Esophagus muscularis mucosa (tissue), 4 donors: Measurements from ENCODE around the gene ADGRV1. TPM values are rescaled to one million over a fixed set of nuclear protein-coding genes. Genes with fewer than 3 reads are reported as not detected.

Source experiments
- DNase-seq: peaks from one replicate; pipeline ENCODE4 v3.0.0-alpha.2; 2017; ENCODE audit errors: extremely low spot score
- H3K27ac ChIP-seq, 4 donors: fragments of 200-600 bp; sonication (generic); replicated peaks in 1 of 4; 1 replicate in 3 of 4; 2 replicates in 1 of 4; pipeline ENCODE4 v1.5.1; 2016 to 2019; ENCODE audit warnings: mild to moderate bottlenecking in 1 of 4
- H3K27me3 ChIP-seq, 4 donors: fragments of 200-600 bp; sonication (generic); one replicate each; pipeline versions ENCODE4 v1.5.1 to v1.6.0; 2016 to 2019
- H3K36me3 ChIP-seq, 4 donors: fragments of 200-600 bp; sonication (generic); one replicate each; pipeline ENCODE4 v1.5.1; 2016 to 2019
- H3K4me1 ChIP-seq, 4 donors: fragments of 200-600 bp; sonication (generic); one replicate each; pipeline ENCODE4 v1.5.1; 2016 to 2019
- H3K4me3 ChIP-seq, 4 donors: fragments of 200-600 bp; sonication (generic); 1 replicate in 2 of 4; 2 replicates in 2 of 4; pipeline ENCODE4 v1.5.1; 2016 to 2019; ENCODE audit warnings: mild to moderate bottlenecking in 4 of 4, moderate library complexity in 1 of 4
- H3K9me3 ChIP-seq, 4 donors: fragments of 200-600 bp; sonication (generic); 1 replicate in 3 of 4; 2 replicates in 1 of 4; pipeline ENCODE4 v1.5.1; 2016 to 2019
- EP300 ChIP-seq: sonication (generic); formaldehyde crosslinking; IDR thresholded peaks from one replicate; pipeline ENCODE4 v1.6.1; 2017; ENCODE audit warnings: antibody characterized with exemption
- POLR2A ChIP-seq: fragments of 450-650 bp; IDR thresholded peaks from one replicate; pipeline ENCODE4 v1.6.1; 2017; ENCODE audit warnings: antibody characterized with exemption, moderate library complexity, mild to moderate bottlenecking, low read depth
- POLR2AphosphoS5 ChIP-seq, 2 donors: sonication (generic); formaldehyde crosslinking; IDR thresholded peaks; one replicate each; pipeline ENCODE4 v1.6.1; 2017; ENCODE audit warnings: antibody characterized with exemption in 2 of 2
- WGBS: methylation state at CpG from one replicate; pipeline ENCODE4 v1.1.5; 2018; 5-methylcytosine and 5-hydroxymethylcytosine counted together
- intact Hi-C: fragments of 100-400 bp; cut with DNase I; formaldehyde crosslinking; loops from one replicate; pipeline ENCODE4 v1.15.1; 2023
- total RNA-seq, 4 donors: library from RNA; depleted of rRNA; stranded (reverse); fragments of >200 nt; gene quantifications; one replicate each; pipeline versions ENCODE4 v1.1.0 to v1.2.1, GENCODE V29; 2016
- TF ChIP-seq, protein P1 (sequence below), 3 experiments: fragments of 200-600 bp in 2 of 3; fragments of 450-650 bp in 1 of 3; sonication (generic) in 2 of 3; IDR thresholded peaks; one replicate each; pipeline ENCODE4 v1.5.1; 2017 to 2019; ENCODE audit warnings: antibody characterized with exemption in 3 of 3, mild to moderate bottlenecking in 2 of 3, moderate library complexity in 1 of 3

ADGRV1 gene
- total RNA-seq, 4 donors from 2014 or later: 0.42 to 1.4 (median 0.54) TPM

GRCh38 chr5:91137647-91138046 lies 579.0 kb downstream of the ADGRV1 start:
- TF ChIP-seq EP300 (no peak), POLR2A (no peak), POLR2AphosphoS5 (IDR thresholded peaks at IDR 0.05) (no peak)
- TF ChIP-seq, protein P1, sequence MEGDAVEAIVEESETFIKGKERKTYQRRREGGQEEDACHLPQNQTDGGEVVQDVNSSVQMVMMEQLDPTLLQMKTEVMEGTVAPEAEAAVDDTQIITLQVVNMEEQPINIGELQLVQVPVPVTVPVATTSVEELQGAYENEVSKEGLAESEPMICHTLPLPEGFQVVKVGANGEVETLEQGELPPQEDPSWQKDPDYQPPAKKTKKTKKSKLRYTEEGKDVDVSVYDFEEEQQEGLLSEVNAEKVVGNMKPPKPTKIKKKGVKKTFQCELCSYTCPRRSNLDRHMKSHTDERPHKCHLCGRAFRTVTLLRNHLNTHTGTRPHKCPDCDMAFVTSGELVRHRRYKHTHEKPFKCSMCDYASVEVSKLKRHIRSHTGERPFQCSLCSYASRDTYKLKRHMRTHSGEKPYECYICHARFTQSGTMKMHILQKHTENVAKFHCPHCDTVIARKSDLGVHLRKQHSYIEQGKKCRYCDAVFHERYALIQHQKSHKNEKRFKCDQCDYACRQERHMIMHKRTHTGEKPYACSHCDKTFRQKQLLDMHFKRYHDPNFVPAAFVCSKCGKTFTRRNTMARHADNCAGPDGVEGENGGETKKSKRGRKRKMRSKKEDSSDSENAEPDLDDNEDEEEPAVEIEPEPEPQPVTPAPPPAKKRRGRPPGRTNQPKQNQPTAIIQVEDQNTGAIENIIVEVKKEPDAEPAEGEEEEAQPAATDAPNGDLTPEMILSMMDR (IDR thresholded peaks at IDR 0.05): no peak
- H3K9me3 ChIP-seq: no peaks in the 10 kb centered on the region
- 97% methylated on average over 3 of the region's 3 CpGs for whole genome bisulfite sequencing
- peaks cover 0 to 8% (median 3%) of the 10 kb centered on the region in 4 donors for H3K4me1 ChIP-seq
- H3K27me3 ChIP-seq: no peaks in the 10 kb centered on the region
- intact Hi-C loops: no loop called here
- H3K27ac ChIP-seq: no peak overlapping the region
- H3K36me3 ChIP-seq: no peaks in the 10 kb centered on the region
- no peak for DNase-seq
- H3K4me3 ChIP-seq: no peak overlapping the region

DNA sequence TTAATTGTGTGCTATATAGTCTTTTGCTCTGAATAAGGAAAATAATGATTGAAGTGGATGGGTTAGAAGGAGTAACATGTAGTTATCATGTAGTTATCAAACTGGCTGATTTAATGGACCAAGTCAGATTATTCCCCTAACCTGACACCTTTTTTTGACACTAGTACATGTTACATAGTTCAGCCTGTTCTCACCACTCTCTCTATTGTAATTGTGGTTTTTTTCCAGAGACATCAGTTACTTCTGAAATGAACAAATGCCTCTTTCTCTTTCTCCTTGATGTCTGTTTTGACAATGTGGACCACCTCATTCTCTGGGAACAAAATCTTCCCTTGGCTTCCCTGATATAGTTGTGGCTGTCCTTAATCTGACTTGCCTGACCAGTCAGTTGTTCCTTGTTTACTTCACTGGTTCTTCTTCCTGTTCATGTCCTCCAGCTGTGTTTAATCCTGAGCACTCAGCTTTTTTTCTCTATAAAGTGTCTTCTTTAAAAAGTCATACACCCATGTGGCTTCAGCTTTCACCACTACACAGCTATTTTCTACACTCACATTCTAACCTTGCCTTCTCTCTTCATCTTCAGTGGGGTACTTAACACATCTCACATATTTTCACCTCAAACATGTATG lies 581.1 kb downstream of the ADGRV1 start:
- Histone ChIP-seq H3K4me1 (peaks cover 0 to 20% (median 15%) of the 10 kb centered on the region in 4 donors), H3K9me3 (no peaks in the 10 kb centered on the region), H3K4me3 (no peak overlapping the region), H3K27me3 (no peaks in the 10 kb centered on the region), H3K36me3 (no peaks in the 10 kb centered on the region), H3K27ac (peak overlapping the region in 3 of 4 donors; percentile 5 to 29 (median 23))
- intact Hi-C loops: no loop called here
- no peak for DNase-seq
- TF ChIP-seq POLR2AphosphoS5 (IDR thresholded peaks at IDR 0.05) (peak; percentile 24 to 36), POLR2A (no peak), EP300 (no peak)
- TF ChIP-seq, protein P1 (IDR thresholded peaks at IDR 0.05): no peak

DNA sequence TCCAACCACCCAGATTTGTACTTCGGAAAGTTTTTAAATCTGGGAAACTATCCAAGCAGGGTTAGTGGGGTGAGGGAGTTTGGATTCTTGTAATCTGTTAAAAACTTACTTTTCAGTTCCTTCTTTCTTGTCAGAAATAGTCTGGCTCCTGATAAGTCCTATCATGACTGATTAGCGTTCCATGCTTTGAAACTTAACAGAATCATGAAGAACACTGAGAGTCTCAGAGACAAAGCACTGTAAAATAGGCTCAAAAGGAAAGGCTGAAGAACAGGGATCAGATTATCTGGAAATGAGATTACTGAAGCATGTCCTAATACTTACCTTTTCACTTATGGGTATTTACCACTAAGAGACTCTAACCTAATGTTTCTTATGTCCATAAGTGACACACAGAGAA lies 582.1 kb downstream of the ADGRV1 start:
- no peaks in the 10 kb centered on the region for H3K36me3 ChIP-seq
- no peaks in the 10 kb centered on the region for H3K27me3 ChIP-seq
- WGBS: 66% methylated on average over 2 of the region's 2 CpGs
- no peak overlapping the region for H3K4me3 ChIP-seq
- H3K4me1 ChIP-seq: peaks cover 7 to 28% (median 24%) of the 10 kb centered on the region in 4 donors
- TF ChIP-seq, protein P1 (IDR thresholded peaks at IDR 0.05): no peak
- TF ChIP-seq EP300 (no peak), POLR2AphosphoS5 (IDR thresholded peaks at IDR 0.05) (no peak), POLR2A (no peak)
- intact Hi-C loops: no loop called here
- no peak for DNase-seq
- no peaks in the 10 kb centered on the region for H3K9me3 ChIP-seq
- H3K27ac ChIP-seq: no peak overlapping the region

DNA sequence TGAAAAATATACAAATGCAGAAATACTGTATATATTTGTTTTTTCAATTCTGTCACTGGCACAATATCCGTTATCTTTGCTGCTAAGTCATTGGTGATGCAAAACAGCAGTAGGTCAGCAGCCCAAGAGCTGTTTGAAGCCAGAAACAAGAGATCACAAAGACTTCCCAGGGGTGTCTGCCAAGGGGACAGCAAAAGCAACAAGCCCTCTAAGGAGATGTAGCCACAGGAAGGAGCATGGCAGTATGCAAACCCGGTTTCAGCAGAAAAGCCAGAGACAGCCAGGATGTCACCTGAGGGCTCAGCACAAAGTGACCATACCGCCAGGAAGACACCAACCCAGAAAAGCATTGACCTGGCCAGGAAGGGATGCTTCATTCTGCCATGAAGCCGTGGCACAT lies 583.0 kb downstream of the ADGRV1 start:
- Histone ChIP-seq H3K36me3 (no peaks in the 10 kb centered on the region), H3K9me3 (no peaks in the 10 kb centered on the region), H3K4me3 (no peak overlapping the region), H3K27me3 (no peaks in the 10 kb centered on the region), H3K4me1 (peaks cover 7 to 38% (median 31%) of the 10 kb centered on the region in 4 donors), H3K27ac (no peak overlapping the region)
- intact Hi-C loops: no loop called here
- TF ChIP-seq EP300: no peak
- TF ChIP-seq, protein P1 (IDR thresholded peaks at IDR 0.05): no peak
- TF ChIP-seq POLR2AphosphoS5 (IDR thresholded peaks at IDR 0.05): no peak
- no peak for TF ChIP-seq POLR2A
- WGBS: 75% methylated on average over 4 of the region's 4 CpGs
- no peak for DNase-seq

DNA sequence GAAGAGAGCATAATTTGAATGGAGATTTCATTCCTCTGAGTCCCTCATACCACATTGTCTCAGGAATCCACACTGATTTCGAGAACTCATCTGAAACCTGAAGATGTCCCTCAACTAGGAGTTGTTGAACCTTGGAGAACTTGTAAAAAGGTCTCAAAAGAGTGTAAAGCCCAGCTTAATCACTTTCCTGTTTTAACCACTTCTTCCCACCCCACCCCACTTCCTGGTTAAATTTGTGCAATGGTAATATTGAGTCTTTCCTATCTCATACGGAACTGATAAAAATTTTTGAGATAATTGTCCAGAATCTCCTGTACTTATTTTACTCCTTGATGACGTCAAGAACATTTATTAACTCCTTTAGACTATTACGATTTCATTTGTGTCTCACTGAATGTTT lies 583.8 kb downstream of the ADGRV1 start:
- intact Hi-C loops: no loop called here
- H3K27me3 ChIP-seq: no peaks in the 10 kb centered on the region
- no peak for DNase-seq
- H3K4me3 ChIP-seq: no peak overlapping the region
- H3K36me3 ChIP-seq: no peaks in the 10 kb centered on the region
- no peak for TF ChIP-seq POLR2A
- TF ChIP-seq EP300: no peak
- TF ChIP-seq, protein P1 (IDR thresholded peaks at IDR 0.05): no peak
- no peak for TF ChIP-seq POLR2AphosphoS5 (IDR thresholded peaks at IDR 0.05)
- WGBS: 79% methylated on average over 4 of the region's 4 CpGs
- peaks cover 7 to 38% (median 32%) of the 10 kb centered on the region in 4 donors for H3K4me1 ChIP-seq
- H3K9me3 ChIP-seq: no peaks in the 10 kb centered on the region
- no peak overlapping the region for H3K27ac ChIP-seq
